Activated CD4-positive, CD25-positive, alpha-beta regulatory T cell treated with anti-CD3 and anti-CD28 coated beads, Interleukin-2, amount 50 U/mL, for 16 hours (primary cell): ENCODE results near the gene OLIG3.

Experiments used
- DNase-seq: peaks from one replicate; pipeline ENCODE4 v3.0.0-alpha.2; 2020; ENCODE audit warnings: low read depth, low spot score

Gene OLIG3

DNA sequence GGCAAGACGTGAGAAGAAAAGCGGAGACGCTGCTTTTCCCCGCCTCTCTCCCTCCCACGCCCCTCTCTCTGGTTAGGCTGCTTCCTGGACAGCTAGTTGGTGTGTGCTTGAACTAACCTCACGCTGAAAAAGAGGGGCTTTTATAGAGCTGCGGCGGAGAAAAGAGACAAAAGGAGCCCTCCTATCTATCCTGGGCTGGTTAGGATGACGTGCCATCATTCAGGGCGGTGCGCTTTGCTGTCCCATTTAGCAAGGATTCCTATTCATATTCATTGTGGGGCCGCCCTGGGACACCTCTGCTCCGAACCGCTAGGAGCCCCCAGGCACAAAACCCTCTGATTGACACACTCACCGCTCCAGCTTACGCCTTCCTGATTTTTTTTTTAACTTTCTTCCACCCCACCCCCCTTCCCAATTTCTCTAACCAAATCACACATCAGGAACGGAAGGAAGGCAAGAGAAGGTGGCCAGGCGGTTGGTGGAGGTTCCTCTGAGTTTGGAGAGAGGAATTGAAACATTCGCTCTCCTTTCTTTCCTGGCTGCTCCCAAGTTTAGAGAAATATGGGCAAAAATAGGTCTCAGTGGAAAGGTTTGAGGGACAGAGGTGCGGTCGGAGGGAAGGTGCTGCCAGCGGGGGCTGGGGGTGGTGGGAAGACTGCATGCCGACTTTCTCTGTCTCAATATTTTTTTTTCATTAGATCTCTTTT is at the start of gene OLIG3:
Gene OLIG3, minus strand, starts transcription at position 114 of the 707 bp plus-strand sequence. CDS start 224 bp downstream, outside the sequence.
- no peak for DNase-seq

GRCh38 chr6:137543114-137543513 is 48.9 kb upstream of the OLIG3 start:
- DNase-seq: no peak

GRCh38 chr6:137542713-137543112 is 48.5 kb upstream of the OLIG3 start:
- DNase-seq: no peak

- no peak for DNase-seq
Measured at GRCh38 chr6:137541534-137542063, 47.4 kb upstream of the OLIG3 start.

- DNase-seq: no peak
Measured at GRCh38 chr6:137536104-137536773, 42.0 kb upstream of the OLIG3 start.

DNA sequence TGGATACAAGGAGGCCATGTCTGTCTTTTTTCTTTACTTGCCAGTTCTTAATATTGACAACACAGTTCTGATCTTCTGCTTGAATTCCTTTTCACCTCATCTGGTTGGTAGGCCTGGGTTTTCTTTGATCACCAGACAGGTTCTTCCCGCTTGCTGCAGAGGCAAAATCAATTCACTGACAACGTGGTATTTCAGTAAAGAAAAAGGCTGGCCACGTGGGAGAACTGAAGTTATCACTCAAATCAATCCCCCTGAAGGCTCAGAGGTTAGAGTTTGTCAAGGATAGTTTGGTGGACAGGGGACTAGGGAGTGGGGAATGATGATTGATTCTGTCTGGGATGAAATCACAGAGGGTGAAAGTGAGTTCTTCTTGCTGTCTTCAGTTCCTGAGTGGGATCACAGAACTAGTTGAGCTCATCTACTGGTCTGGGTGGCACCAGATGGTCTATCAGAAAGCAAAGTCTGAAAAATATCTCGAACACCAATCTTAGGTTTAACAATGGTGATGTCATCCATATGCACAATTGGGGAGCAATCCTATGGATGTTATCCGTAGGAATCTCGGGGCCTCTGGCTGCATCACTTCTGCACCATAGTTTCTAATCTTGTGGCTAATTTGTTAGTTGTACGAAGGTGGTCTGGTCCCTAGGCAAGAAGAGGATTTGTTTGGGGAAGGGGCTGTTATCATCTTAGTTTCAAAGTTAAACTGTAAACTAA is 37.3 kb upstream of the OLIG3 start:
- DNase-seq: no peak

GRCh38 chr6:137530404-137530803 is 36.2 kb upstream of the OLIG3 start:
- no peak for DNase-seq

GRCh38 chr6:137522831-137523230 is 28.6 kb upstream of the OLIG3 start:
- no peak for DNase-seq

- no peak for DNase-seq
Measured at GRCh38 chr6:137522198-137522798, 28.1 kb upstream of the OLIG3 start.

DNA sequence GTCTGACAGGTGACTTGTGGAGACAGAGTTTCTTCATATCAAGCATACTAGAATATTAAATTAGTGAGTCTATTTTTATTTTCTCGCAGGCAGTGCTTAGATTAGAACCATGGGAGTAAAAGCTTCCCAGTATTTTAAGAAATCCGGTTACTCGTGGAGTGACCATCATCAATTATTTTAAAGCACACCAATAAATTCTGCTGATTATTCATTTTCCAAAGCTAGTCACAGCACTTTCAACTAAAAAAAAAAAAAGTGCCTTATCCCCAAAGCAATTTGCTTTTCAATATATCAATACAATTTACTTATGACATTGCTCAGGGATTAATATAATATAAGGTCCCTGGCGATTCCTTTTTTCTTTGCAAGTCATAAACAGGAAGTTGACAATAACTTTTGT is 26.3 kb upstream of the OLIG3 start:
- no peak for DNase-seq

- DNase-seq: no peak
Measured at GRCh38 chr6:137519629-137520176, 25.5 kb upstream of the OLIG3 start.

GRCh38 chr6:137518386-137518983 is 24.3 kb upstream of the OLIG3 start:
- DNase-seq: no peak

DNA sequence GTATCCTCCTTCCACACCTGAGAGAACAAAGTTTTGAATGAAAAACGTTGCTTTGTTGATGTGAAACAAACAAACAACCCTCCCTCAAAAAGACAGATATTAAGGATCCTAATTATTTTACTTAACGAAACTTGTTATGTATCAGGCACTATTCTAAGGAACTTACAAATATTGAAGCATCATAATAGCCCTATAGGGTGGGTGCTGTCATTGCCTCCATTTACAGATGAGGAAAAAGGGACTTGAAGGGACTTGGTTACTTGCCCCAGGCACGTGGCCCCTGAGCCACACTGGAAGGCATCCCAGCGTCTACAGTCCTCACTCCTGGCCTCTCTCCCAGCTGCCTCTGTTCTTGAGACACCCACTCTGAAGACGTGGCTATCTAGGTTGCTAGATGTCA is 20.2 kb upstream of the OLIG3 start:
- no peak for DNase-seq

DNA sequence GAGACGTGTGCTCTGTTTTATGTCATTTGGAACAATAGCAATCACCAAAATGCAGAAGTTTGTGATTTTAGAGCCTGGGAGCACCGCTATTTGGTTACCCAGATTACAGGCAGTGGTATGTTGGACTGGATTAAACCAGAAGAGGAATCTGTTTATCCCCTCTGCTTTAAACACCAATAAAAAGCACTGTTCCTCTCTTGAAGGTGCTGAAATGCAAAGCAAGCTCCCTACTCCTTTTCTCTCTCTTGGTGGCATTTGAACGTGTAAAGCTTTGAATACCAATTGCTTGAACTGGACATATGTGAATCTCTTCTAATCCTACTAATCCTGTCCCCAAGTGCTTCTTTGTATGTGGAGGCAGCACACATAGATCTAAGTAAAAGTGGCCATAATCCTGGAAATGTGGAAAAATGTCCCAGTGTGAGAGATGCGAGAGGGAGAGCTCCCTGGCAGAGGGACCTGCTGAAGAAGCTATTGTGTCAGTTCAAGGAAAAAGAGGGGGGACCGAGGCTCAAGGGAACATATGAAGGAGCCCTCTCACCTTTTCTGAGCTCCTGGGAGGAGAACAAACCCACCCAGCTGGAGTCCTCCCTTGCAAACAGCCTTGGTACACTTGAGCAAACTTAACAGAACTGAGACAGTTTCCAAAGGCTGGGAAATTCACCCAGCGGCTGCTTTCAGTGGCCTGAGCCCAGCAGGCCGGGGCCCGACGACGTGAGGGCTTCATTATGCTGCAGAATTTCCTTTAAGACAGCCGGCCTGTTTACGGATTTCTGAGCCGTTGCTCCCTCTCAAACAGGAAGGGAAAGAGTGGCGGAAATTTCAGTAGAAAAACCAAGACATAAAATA is 18.8 kb upstream of the OLIG3 start:
- DNase-seq: no peak

DNA sequence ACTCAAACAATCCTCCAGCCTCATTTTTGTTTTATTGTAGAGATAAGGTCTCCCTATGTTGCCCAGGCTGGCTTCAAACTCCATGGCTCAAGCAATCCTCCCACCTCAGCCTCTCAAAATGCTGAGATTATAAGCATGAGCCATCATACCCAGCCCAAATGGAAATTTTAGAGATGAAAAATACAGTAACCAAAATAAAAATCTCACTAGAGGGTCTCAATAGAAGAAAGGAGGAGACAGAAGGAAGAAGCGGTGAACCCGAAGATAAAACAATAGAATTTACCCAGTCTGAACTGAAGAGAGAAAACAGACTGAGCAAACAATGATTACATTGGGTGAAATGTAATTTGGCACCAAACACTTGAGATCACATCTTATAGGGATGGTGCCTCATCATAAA is 16.7 kb upstream of the OLIG3 start:
- no peak for DNase-seq

GRCh38 chr6:137498481-137499190 is 4.4 kb upstream of the OLIG3 start:
- DNase-seq: no peak

- no peak for DNase-seq
Measured at GRCh38 chr6:137497721-137498463, 3.7 kb upstream of the OLIG3 start.

DNA sequence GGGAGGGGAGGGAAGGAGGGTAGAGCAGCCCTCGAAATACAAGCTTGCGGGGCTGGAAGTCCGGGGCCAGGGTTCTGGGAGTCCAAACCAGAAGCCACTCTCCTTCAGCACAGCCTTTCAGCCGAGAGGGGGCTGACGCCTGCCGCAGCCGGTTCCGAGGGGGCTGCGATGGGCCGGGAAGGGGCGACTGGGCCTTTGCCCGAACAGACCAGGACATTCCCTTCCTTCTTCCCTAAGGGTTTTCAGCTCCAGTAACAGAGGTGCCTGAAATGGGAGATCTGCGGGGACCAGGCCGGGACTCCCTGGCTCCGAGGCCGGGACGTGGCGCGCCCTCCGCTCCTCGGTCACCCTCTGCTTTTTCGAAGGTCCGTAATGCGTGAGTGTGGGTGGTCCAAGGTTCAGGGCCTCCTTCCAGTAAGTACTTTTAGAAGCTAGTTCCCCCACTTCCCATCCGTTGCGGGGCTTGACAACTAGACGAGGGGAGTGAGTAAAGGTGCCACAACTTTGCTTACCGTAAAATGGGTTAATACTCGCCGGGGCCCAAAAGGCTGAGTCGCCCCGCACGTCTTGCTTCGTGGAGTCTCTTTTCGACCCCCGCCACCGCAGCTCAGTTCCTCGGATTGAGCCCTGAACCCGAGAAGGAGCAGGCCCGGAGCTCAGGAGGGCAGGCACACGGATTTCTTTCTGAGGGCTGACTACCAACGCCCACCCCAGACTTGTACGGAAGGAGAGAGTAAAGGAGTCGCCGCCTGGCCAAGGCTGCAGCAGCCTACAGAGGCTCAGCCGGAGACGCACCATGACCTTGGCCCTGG is 2.9 kb upstream of the OLIG3 start:
- no peak for DNase-seq
